ENCODE data around the gene FAM229A. TPM values are rescaled to one million over a fixed set of nuclear protein-coding genes. Genes with fewer than 3 reads are reported as not detected.

Gene FAM229A
- total RNA-seq, 1 donor: 2.5 TPM

- Histone ChIP-seq H2AFZ (ENCODE audit: low read length) (no peak overlapping the region), H3K4me2 (ENCODE audit: insufficient read depth, low read length) (no peak overlapping the region), H3K4me1 (ENCODE audit: insufficient read depth, low read length) (peaks cover 6% of the 10 kb centered on the region), H3K27me3 (ENCODE audit: insufficient read depth, low read length) (no peaks in the 10 kb centered on the region), H3K9me3 (ENCODE audit: low read depth, low read length) (no peaks in the 10 kb centered on the region), H4K20me1 (ENCODE audit: insufficient read depth, low read length) (no peaks in the 10 kb centered on the region), H3K27ac (ENCODE audit: low read depth, low read length) (no peak overlapping the region), H3K36me3 (ENCODE audit: insufficient read depth, low read length) (no peaks in the 10 kb centered on the region), H3K79me2 (ENCODE audit: insufficient read depth, low read length) (no peaks in the 10 kb centered on the region), H3K4me3 (ENCODE audit: insufficient read depth, low read length) (no peak overlapping the region)
- DNase-seq (ENCODE audit: insufficient read length, low spot score, missing footprints): no peak
- TF ChIP-seq CTCF (IDR thresholded peaks at IDR 0.05; ENCODE audit: extremely low read depth, low read depth, low read length): no peak
Observed at GRCh38 chr1:32341186-32341757, 21.0 kb downstream of the FAM229A start.

- H3K4me3 ChIP-seq (ENCODE audit: insufficient read depth, low read length): no peak overlapping the region
- H2AFZ ChIP-seq (ENCODE audit: low read length): no peak overlapping the region
- H3K79me2 ChIP-seq (ENCODE audit: insufficient read depth, low read length): no peaks in the 10 kb centered on the region
- no peak overlapping the region for H3K4me2 ChIP-seq (ENCODE audit: insufficient read depth, low read length)
- H3K27ac ChIP-seq (ENCODE audit: low read depth, low read length): no peak overlapping the region
- no peaks in the 10 kb centered on the region for H3K27me3 ChIP-seq (ENCODE audit: insufficient read depth, low read length)
- H4K20me1 ChIP-seq (ENCODE audit: insufficient read depth, low read length): peaks cover 6% of the 10 kb centered on the region
- H3K9me3 ChIP-seq (ENCODE audit: low read depth, low read length): no peaks in the 10 kb centered on the region
- no peak for DNase-seq (ENCODE audit: insufficient read length, low spot score, missing footprints)
- no peak for TF ChIP-seq CTCF (IDR thresholded peaks at IDR 0.05; ENCODE audit: extremely low read depth, low read depth, low read length)
- H3K4me1 ChIP-seq (ENCODE audit: insufficient read depth, low read length): peaks cover 12% of the 10 kb centered on the region
- no peaks in the 10 kb centered on the region for H3K36me3 ChIP-seq (ENCODE audit: insufficient read depth, low read length)
Observed at GRCh38 chr1:32339363-32339978, 22.8 kb downstream of the FAM229A start.

GRCh38 chr1:32338637-32339145 lies 23.6 kb downstream of the FAM229A start:
- Histone ChIP-seq H3K79me2 (ENCODE audit: insufficient read depth, low read length) (no peaks in the 10 kb centered on the region), H3K27me3 (ENCODE audit: insufficient read depth, low read length) (no peaks in the 10 kb centered on the region), H3K4me3 (ENCODE audit: insufficient read depth, low read length) (no peak overlapping the region), H3K36me3 (ENCODE audit: insufficient read depth, low read length) (peaks cover 5% of the 10 kb centered on the region), H3K4me1 (ENCODE audit: insufficient read depth, low read length) (peaks cover 12% of the 10 kb centered on the region), H3K4me2 (ENCODE audit: insufficient read depth, low read length) (no peak overlapping the region), H3K9me3 (ENCODE audit: low read depth, low read length) (no peaks in the 10 kb centered on the region), H4K20me1 (ENCODE audit: insufficient read depth, low read length) (peaks cover 12% of the 10 kb centered on the region), H3K27ac (ENCODE audit: low read depth, low read length) (no peak overlapping the region), H2AFZ (ENCODE audit: low read length) (no peak overlapping the region)
- DNase-seq (ENCODE audit: insufficient read length, low spot score, missing footprints): peak; percentile 45
- TF ChIP-seq CTCF (IDR thresholded peaks at IDR 0.05; ENCODE audit: extremely low read depth, low read depth, low read length): no peak

GRCh38 chr1:32337855-32338636 lies 24.2 kb downstream of the FAM229A start:
- Histone ChIP-seq H3K4me1 (ENCODE audit: insufficient read depth, low read length) (peaks cover 12% of the 10 kb centered on the region), H4K20me1 (ENCODE audit: insufficient read depth, low read length) (peaks cover 12% of the 10 kb centered on the region), H3K79me2 (ENCODE audit: insufficient read depth, low read length) (no peaks in the 10 kb centered on the region), H3K36me3 (ENCODE audit: insufficient read depth, low read length) (peaks cover 9% of the 10 kb centered on the region), H3K27me3 (ENCODE audit: insufficient read depth, low read length) (no peaks in the 10 kb centered on the region), H2AFZ (ENCODE audit: low read length) (no peak overlapping the region), H3K4me3 (ENCODE audit: insufficient read depth, low read length) (no peak overlapping the region), H3K9me3 (ENCODE audit: low read depth, low read length) (no peaks in the 10 kb centered on the region), H3K27ac (ENCODE audit: low read depth, low read length) (no peak overlapping the region), H3K4me2 (ENCODE audit: insufficient read depth, low read length) (no peak overlapping the region)
- no peak for TF ChIP-seq CTCF (IDR thresholded peaks at IDR 0.05; ENCODE audit: extremely low read depth, low read depth, low read length)
- DNase-seq (ENCODE audit: insufficient read length, low spot score, missing footprints): no peak

Data from osteoblast (primary cell).